Astrocyte (in vitro differentiated cells and primary cell): ENCODE data around the gene DYNC1I1. TPM values are rescaled to one million over a fixed set of nuclear protein-coding genes. Genes with fewer than 3 reads are reported as not detected.

Experiments
- DNase-seq: peaks from one replicate; pipeline ENCODE4 v3.0.0-alpha.2; 2010; ENCODE audit warnings: low read depth
- FAIRE-seq: peaks from 2 replicates; lab custom pipeline; 2011; peaks lifted over from hg19 to GRCh38; lab: Jason Lieb, UNC
- H2AFZ ChIP-seq: 2 replicates; pipeline ENCODE4 v1.6.0; 2012; ENCODE audit warnings: low read depth, low read length, inconsistent platforms
- H3K27ac ChIP-seq: 2 replicates; pipeline ENCODE4 v1.5.1; 2011; ENCODE audit warnings: low read depth, low read length, inconsistent platforms
- H3K27me3 ChIP-seq: 2 replicates; pipeline ENCODE4 v1.6.0; 2011; ENCODE audit warnings: low read length, inconsistent platforms; ENCODE audit not compliant: insufficient read depth
- H3K36me3 ChIP-seq: 2 replicates; pipeline ENCODE4 v1.5.1; 2011; ENCODE audit warnings: low read length, inconsistent platforms; ENCODE audit not compliant: insufficient read depth
- H3K4me1 ChIP-seq: 2 replicates; pipeline ENCODE4 v1.5.1; 2011; ENCODE audit warnings: low read length, inconsistent platforms; ENCODE audit not compliant: insufficient read depth
- H3K4me2 ChIP-seq: 2 replicates; pipeline ENCODE4 v1.6.0; 2012; ENCODE audit warnings: low read length, inconsistent platforms
- H3K4me3 ChIP-seq: 2 replicates; pipeline ENCODE4 v1.5.1; 2011; ENCODE audit warnings: low read depth, mild to moderate bottlenecking, low read length, inconsistent platforms; ENCODE audit not compliant: insufficient read depth
- H3K79me2 ChIP-seq: 2 replicates; pipeline ENCODE4 v1.6.0; 2012; ENCODE audit warnings: mild to moderate bottlenecking, low read length, inconsistent platforms; ENCODE audit not compliant: insufficient read depth
- H3K9ac ChIP-seq: 2 replicates; pipeline ENCODE4 v1.6.0; 2012; ENCODE audit warnings: mild to moderate bottlenecking, low read length, inconsistent platforms
- H3K9me3 ChIP-seq: 2 replicates; pipeline ENCODE4 v1.5.1; 2012; ENCODE audit warnings: low read depth, mild to moderate bottlenecking, low read length, inconsistent platforms; ENCODE audit not compliant: insufficient read depth
- H4K20me1 ChIP-seq: 2 replicates; pipeline ENCODE4 v1.6.0; 2012; ENCODE audit warnings: low read length, inconsistent platforms; ENCODE audit not compliant: insufficient read depth
- H3K27ac Mint-ChIP-seq: one replicate; pipeline ENCODE4 v1.8.0; 2021; ENCODE audit warnings: mild to moderate bottlenecking, mixed read lengths; ENCODE audit not compliant: unreplicated experiment
- H3K27me3 Mint-ChIP-seq: one replicate; pipeline ENCODE4 v1.8.0; 2021; ENCODE audit warnings: low read depth, mixed read lengths; ENCODE audit not compliant: unreplicated experiment
- H3K36me3 Mint-ChIP-seq: one replicate; pipeline ENCODE4 v1.8.0; 2021; ENCODE audit warnings: low read depth, mixed read lengths; ENCODE audit not compliant: unreplicated experiment
- H3K4me1 Mint-ChIP-seq: one replicate; pipeline ENCODE4 v1.8.0; 2021; ENCODE audit warnings: low read depth, mixed read lengths; ENCODE audit not compliant: unreplicated experiment
- H3K4me3 Mint-ChIP-seq: one replicate; pipeline ENCODE4 v1.8.0; 2021; ENCODE audit warnings: mild to moderate bottlenecking, moderate library complexity, mixed read lengths; ENCODE audit not compliant: unreplicated experiment
- H3K9me3 Mint-ChIP-seq: one replicate; pipeline ENCODE4 v1.8.0; 2021; ENCODE audit warnings: mild to moderate bottlenecking, mixed read lengths; ENCODE audit not compliant: unreplicated experiment
- EZH2 ChIP-seq: IDR thresholded peaks from 2 replicates; pipeline ENCODE4 v1.6.1; 2012; ENCODE audit warnings: mild to moderate bottlenecking, low read length, inconsistent platforms; ENCODE audit not compliant: insufficient read depth
- total RNA-seq: library from RNA; stranded (reverse); gene quantifications from 2 replicates; pipeline ENCODE4 v1.2.1, GENCODE V29; 2021
- TF ChIP-seq, protein P1 (sequence below): IDR thresholded peaks from 2 replicates; pipeline ENCODE4 v1.5.1; 2011; ENCODE audit warnings: low read depth, mild to moderate bottlenecking, inconsistent platforms, low read length, moderate library complexity; ENCODE audit not compliant: insufficient read depth

Gene DYNC1I1
- total RNA-seq, 1 donor from 2014 or later, result 3.2 TPM

DNA sequence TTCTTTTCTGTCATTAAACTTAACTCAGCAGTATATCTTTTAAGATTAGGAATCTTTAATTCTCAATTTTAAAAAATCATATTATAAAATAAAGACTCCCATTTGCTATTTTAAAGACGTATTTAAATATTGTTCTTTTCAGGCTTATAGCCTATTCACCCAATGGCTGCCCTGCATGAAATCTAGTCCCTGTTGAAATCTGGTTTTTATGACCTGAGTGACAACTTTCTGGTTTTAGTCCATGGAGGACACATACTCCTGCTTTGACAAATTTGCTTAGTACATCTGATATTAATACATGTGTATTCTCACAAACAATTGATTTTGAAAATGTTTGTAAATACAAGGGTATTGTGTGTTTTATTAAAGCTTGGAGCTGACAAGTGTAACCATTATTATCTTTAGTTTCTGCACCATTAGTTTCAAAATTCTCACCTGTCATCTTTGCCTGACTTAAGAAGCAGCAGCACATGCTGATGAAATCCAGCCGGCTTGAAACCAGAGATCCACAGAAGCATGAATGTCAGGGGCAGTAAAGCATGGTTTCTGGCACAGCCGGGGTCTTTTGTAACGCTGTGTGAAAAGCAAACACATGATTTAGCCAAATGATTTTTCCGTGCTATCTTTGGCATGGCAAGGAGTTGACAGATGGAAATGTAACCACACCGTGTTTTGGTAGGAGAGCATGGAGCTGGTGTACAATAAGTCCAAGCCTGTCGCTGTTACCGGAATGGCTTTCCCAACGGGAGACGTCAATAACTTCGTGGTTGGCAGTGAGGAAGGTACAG is 262.8 kb downstream of the DYNC1I1 start:
- no peak overlapping the region for H3K9ac ChIP-seq
- no peaks in the 10 kb centered on the region for H4K20me1 ChIP-seq
- no peaks in the 10 kb centered on the region for H3K4me1 ChIP-seq
- no peak for TF ChIP-seq EZH2
- no peak overlapping the region for H3K27ac ChIP-seq
- DNase-seq, result no peak
- FAIRE-seq, result no peak
- Mint-ChIP-seq H3K4me3 (no peak overlapping the region), H3K4me1 (peaks cover 5% of the 10 kb centered on the region), H3K36me3 (no peaks in the 10 kb centered on the region), H3K27me3 (peaks cover 2% of the 10 kb centered on the region), H3K9me3 (no peaks in the 10 kb centered on the region), H3K27ac (no peak overlapping the region)
- H3K4me2 ChIP-seq, result no peak overlapping the region
- no peak overlapping the region for H3K4me3 ChIP-seq
- H3K27me3 ChIP-seq, result no peaks in the 10 kb centered on the region
- no peaks in the 10 kb centered on the region for H3K79me2 ChIP-seq
- no peaks in the 10 kb centered on the region for H3K9me3 ChIP-seq
- H3K36me3 ChIP-seq, result no peaks in the 10 kb centered on the region
- no peak overlapping the region for H2AFZ ChIP-seq

DNA sequence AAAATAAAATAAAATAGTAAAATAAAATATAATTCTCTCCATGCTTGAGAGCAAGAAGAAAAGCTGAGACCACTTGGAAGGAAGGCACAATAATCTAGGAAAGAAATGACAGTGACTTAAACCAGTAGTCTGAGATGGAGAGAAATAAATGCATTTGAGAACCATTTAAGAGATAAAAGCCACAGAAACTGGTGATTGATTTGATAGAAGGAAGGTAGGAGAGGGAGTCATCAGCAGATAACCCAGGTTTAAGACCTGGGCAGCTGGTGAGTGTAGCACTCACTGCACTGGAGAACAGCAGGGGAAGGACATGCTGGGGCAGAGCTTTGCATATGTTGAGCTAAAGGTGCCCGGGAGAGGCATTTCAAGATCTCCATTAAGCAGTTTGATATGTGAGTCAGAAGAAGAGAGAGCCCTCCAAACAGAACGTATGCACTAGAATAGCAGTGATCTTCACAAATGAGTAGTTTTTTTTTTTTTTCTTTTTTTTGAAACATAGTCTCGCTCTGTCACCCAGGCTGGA is 268.0 kb downstream of the DYNC1I1 start:
- H3K4me1 ChIP-seq, result no peaks in the 10 kb centered on the region
- no peak for DNase-seq
- H3K9me3 Mint-ChIP-seq, result no peaks in the 10 kb centered on the region
- H2AFZ ChIP-seq, result no peak overlapping the region
- no peaks in the 10 kb centered on the region for H3K27me3 ChIP-seq
- TF ChIP-seq, protein P1, sequence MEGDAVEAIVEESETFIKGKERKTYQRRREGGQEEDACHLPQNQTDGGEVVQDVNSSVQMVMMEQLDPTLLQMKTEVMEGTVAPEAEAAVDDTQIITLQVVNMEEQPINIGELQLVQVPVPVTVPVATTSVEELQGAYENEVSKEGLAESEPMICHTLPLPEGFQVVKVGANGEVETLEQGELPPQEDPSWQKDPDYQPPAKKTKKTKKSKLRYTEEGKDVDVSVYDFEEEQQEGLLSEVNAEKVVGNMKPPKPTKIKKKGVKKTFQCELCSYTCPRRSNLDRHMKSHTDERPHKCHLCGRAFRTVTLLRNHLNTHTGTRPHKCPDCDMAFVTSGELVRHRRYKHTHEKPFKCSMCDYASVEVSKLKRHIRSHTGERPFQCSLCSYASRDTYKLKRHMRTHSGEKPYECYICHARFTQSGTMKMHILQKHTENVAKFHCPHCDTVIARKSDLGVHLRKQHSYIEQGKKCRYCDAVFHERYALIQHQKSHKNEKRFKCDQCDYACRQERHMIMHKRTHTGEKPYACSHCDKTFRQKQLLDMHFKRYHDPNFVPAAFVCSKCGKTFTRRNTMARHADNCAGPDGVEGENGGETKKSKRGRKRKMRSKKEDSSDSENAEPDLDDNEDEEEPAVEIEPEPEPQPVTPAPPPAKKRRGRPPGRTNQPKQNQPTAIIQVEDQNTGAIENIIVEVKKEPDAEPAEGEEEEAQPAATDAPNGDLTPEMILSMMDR, result no peak
- no peak for TF ChIP-seq EZH2
- H4K20me1 ChIP-seq, result no peaks in the 10 kb centered on the region
- H3K9ac ChIP-seq, result no peak overlapping the region
- H3K27ac ChIP-seq, result no peak overlapping the region
- no peaks in the 10 kb centered on the region for H3K36me3 Mint-ChIP-seq
- H3K27me3 Mint-ChIP-seq, result no peaks in the 10 kb centered on the region
- H3K9me3 ChIP-seq, result no peaks in the 10 kb centered on the region
- FAIRE-seq, result no peak
- H3K4me2 ChIP-seq, result no peak overlapping the region
- H3K27ac Mint-ChIP-seq, result no peak overlapping the region
- no peak overlapping the region for H3K4me3 Mint-ChIP-seq
- H3K4me1 Mint-ChIP-seq, result no peaks in the 10 kb centered on the region
- no peaks in the 10 kb centered on the region for H3K36me3 ChIP-seq
- no peak overlapping the region for H3K4me3 ChIP-seq
- no peaks in the 10 kb centered on the region for H3K79me2 ChIP-seq

DNA sequence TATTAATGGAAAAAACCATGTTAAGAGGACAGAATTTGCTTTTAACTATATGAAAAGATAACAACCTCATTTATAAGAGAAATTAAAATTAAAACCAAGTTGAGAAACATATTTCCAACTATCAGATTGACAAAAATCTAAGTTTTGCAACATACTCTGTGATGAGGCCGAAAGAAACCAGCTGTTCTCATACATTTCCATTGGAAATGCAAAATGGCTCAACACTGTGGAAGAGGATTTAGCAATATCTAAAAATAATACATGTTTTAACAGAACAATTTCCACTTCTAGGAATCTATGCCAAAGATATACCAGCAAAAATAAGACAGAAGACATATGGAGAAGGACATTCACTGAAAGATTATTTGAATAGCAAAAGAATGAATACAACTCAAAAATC is 268.8 kb downstream of the DYNC1I1 start:
- H3K27me3 Mint-ChIP-seq, result no peaks in the 10 kb centered on the region
- H3K4me1 Mint-ChIP-seq, result no peaks in the 10 kb centered on the region
- H3K9me3 Mint-ChIP-seq, result no peaks in the 10 kb centered on the region
- DNase-seq (no peak), FAIRE-seq (no peak)
- H3K27ac Mint-ChIP-seq, result no peak overlapping the region
- Histone ChIP-seq H3K4me1 (no peaks in the 10 kb centered on the region), H3K27ac (no peak overlapping the region), H3K79me2 (no peaks in the 10 kb centered on the region), H4K20me1 (no peaks in the 10 kb centered on the region), H3K27me3 (peaks cover 2% of the 10 kb centered on the region), H3K4me3 (no peak overlapping the region), H2AFZ (no peak overlapping the region), H3K4me2 (no peak overlapping the region), H3K9me3 (no peaks in the 10 kb centered on the region), H3K9ac (no peak overlapping the region), H3K36me3 (no peaks in the 10 kb centered on the region)
- no peak for TF ChIP-seq EZH2
- TF ChIP-seq, protein P1, result no peak
- no peaks in the 10 kb centered on the region for H3K36me3 Mint-ChIP-seq
- no peak overlapping the region for H3K4me3 Mint-ChIP-seq
